HG03354 (cell line): ENCODE results near the gene PLEKHM3.

Experiments used
- ATAC-seq: cut with Tn5 transposase; IDR thresholded peaks from one replicate; pipeline ENCODE4 v1.9.1; 2021; ENCODE audit warnings: mild to moderate bottlenecking; ENCODE audit not compliant: unreplicated experiment, poor library complexity, severe bottlenecking

PLEKHM3 gene

DNA sequence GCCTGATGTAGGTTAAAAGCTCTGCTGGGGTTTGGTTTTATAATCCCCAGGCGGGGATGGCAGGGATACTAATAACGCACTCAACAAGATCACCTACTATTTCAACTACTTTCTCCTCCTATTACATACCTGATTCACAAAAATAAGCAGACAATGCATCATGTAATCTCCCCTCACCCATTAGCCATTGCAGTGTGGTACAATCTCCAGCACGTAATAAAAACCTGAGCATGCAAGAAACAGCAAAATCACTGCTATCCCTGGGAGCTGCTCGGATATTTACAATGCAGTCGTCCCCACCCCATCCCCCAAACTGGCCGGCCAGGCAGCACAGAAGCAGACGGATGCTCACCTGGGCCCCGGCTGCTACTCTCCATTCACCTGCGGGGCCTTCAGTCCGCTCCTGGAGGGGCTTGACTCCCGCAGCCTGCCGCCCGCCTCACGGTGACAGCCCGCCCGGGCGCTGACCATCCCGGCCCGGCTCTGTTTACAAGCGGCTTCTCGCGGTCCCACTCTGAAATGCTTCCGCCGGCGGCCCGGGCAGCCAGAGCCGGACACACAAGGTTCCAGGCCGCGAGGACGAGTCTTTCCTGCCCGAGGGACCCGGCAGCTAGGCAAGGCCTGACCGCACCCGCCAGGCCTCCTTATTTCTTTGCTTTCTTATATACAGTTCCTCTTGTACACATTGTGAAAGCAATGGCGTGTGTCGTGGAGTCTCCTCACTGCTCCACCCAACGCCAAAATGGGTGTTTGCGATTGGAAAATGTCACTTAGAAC, at the start of gene PLEKHM3:
TSS of gene PLEKHM3 (minus strand) at position 491 of the 777 bp plus-strand sequence. CDS start 23,888 bp downstream, outside the sequence.
- ATAC-seq = peak; percentile 93

DNA sequence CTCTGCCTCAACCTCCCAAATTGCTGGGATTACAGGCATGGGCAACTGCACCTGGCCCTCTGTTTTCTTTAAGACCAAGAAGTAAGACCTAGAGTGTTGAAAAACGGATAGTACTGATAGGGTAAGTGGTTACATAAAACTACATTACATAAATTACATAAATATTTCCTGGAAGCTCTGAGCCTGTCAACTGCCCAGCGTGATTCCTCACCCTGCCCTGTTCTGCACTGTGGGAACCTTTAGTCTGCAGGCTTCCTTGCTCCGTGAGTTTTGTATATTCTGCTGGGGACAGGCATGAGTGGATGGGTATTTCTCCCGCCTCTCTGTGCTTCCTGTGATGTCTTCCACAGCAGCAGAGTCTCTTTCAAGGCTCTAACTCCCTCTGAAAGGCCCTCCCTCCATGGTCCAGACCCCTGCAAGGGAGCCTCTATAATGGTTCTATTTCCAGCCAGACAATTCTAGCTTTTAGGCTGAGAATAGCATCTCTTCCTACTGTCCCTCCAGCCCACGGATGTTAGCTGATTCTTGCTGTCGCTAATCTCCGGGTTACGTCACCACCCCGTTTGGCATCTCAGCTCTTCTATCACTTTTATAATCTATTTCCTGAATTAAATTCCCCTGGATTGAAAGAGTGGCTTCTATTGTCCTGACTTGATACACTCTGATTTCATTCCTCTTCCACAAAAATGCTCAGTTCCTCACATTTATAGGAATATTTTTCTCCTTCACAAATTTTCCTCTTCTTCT, 49.5 kb upstream of the PLEKHM3 start:
- no peak for ATAC-seq

- ATAC-seq = no peak
These were observed 47.0 kb upstream of the PLEKHM3 start for GRCh38 chr2:208072250-208072892.

GRCh38 chr2:208069186-208069585, 43.9 kb upstream of the PLEKHM3 start:
- no peak for ATAC-seq

GRCh38 chr2:208066016-208066415, 40.7 kb upstream of the PLEKHM3 start:
- ATAC-seq = no peak

DNA sequence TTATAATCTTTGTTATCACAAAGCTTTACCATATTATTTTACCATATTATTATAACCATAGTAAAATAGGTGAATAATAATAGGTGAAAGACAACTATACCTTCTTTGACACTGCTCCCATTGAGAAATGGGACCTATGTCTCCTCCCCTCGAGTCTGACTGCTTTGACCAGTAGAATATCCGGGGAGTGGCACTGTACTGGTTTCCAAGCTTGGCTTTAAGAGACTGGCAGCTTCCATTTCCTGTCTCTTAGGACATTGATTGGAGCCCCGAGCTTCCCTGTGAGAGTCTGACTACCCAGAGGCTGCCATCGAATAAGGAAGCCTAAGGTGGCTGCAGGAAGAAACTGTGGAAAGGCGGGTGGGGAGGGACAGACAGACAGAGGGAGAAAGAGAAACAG, 40.1 kb upstream of the PLEKHM3 start:
- ATAC-seq = no peak

GRCh38 chr2:208064220-208064961, 39.1 kb upstream of the PLEKHM3 start:
- ATAC-seq = no peak

DNA sequence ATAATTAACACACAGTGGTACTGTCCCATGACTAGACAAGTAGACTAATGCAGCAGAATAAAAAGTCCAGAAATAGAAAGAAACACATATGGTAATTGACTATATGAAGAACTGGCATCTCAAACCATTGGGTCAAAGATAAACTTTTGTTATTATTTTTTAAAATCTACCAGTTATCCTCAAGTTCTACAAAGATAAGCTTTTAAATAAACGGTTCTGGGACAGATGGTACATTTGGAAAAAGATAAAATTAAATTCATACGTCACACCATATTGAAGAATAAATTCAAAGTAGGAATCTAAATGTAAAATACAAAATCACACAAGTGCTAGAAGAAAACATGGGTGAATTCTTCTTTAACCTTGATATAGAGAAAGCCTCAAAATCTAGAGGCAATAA, 37.6 kb upstream of the PLEKHM3 start:
- ATAC-seq = no peak

DNA sequence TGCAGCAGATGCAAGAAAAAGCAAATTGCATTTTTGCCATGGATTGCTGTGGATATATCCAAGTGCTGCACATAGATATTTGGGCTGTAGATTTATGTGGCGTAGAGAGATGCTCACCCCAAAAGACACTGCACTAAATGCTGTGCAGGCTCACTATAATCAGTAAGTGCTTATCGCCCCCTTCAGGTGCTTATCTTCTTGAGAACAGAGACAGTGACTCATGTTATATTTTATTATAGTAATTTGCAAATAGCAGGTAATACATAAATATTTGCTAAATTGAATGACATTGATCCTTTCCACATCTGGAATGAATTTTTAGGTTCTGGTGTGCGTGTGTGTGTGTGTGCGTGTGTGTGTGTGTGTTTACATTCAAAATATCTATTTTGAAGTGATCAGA, 36.8 kb upstream of the PLEKHM3 start:
- no peak for ATAC-seq

DNA sequence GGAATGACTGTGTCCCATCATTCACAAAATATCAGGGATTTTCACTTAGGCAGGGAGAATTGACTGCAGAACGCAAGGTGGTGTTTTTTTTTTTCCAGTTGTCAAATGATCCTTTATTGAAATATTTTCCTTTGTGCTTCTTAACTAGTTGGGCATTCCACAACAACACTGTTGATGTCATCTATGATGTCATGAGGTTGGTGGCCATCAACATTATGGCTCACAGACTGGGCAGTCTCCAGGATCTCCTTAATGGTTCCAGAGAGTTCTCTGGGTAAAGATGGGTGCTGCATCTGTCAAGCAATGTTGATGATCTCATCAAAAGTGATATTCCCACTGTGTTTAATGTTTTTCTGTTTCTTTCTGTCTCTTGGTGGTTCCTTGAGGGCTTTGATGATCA, 31.8 kb upstream of the PLEKHM3 start:
- no peak for ATAC-seq

DNA sequence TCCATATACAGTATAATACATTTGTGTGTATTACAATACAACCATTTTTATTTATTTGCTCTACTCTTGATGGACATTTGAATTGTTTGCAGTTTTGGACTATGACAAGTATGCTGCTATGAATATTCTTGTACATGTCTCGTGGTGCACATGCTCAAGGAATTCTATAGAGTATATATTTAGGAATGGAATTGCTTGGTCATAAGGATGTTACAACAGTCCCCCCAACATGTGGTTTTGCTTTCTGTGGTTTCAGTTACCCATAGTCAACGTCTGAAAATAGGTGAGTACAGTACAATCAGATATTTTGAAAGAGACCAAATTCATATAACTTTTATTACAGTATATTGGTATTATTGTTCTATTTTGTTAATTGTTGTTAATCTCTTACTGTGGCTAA, 24.1 kb upstream of the PLEKHM3 start:
- no peak for ATAC-seq

DNA sequence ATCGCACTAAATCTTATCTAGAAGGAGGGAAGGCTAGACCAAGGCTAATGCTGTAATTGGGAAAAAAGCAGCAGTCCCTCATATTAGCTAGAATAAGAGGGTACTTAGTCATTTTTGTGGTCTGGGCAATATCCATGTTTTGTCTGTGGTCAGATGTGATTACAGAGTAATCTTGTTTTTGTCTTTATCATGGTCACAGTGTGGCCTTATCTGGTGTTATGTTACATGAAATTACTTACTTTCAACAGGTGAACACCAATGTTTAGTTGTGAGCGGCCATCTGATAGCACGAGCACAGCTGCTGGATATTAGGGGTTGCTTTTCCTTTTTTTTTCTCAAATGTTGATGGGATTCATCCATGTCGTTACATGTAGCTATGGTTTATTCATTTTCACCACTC, 23.7 kb upstream of the PLEKHM3 start:
- no peak for ATAC-seq

DNA sequence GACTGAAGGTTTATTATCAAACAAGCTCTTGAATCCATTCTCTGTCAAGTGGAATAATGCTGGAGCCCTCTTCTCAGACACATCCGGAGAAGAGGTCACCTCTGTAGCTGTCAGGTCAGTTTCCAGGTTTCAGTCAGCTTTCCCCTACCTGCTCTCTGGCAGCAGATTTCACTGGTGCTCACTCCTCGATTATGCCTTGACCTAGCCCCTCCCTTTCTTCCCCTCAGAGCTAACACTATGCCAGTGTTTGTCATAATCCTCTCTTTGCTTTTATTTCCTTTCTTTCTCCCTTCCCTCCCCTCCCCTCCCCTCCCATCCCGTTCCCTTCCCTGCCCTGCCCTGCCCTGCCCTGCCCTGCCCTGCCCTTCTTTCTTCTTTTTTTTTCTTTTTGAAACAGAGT, 22.5 kb upstream of the PLEKHM3 start:
- ATAC-seq = no peak

- ATAC-seq = no peak
These were observed 21.4 kb upstream of the PLEKHM3 start for GRCh38 chr2:208046686-208047085.

GRCh38 chr2:208042450-208042849, 17.1 kb upstream of the PLEKHM3 start:
- ATAC-seq = no peak

- ATAC-seq = no peak
These were observed 16.7 kb upstream of the PLEKHM3 start for GRCh38 chr2:208042041-208042440.

DNA sequence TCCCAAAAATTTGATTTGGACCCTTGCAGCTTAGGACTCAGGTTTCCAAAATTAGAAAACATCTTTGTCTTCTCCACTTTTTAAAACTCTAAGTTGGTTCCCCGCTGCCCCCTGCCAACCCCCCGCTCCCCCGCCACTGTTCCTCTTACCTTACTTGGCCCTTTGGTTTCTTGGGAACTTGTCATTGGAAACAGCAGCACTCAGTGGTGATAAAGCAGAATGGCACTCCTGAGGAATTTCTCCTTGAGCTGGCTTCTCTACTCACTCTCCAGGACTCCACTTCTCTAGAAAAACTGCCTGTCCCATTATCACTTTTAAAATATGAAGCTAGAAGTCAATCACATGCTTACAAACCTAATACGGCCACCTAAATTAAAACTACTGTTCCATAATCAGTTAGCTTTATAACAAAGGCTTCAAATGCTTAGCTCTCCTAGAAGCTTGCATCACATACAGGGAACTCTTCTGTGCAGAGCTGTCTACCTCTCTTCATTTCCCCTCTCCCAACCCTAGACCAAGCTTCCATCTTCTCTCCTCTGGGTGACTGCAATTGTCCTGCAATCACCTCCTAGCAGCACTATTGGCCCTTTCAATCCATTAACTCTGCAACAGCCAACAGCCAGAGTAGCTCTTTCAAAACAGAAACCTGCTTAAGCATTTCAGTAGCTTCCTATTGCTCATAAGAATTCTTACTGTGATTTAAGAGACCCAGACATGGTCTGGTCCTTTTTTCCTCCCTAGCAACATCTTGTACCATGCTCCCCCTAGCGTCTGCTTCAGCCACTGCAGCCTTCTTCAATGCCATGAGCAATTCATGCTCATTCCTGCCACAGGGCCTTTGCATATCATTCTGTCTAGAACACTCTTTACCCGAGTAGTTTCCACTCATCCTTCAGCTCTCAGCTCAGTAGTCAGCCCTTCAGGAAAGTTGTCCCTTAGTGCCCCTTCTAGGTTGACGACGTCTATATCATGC, 15.2 kb upstream of the PLEKHM3 start:
- peak; percentile 93 for ATAC-seq

- ATAC-seq = no peak
These were observed 14.2 kb upstream of the PLEKHM3 start for GRCh38 chr2:208039376-208040110.
